NOMO-1 treated with DMSO at 0.1 percent for 48 hours (cell line): ENCODE measurements around the gene ONECUT2.

Source experiments
- DNase-seq: peaks from one replicate; lab custom pipeline; 2025; ENCODE audit not compliant: unreplicated experiment; lab: John Stamatoyannopoulos, UW

ONECUT2 gene

DNA sequence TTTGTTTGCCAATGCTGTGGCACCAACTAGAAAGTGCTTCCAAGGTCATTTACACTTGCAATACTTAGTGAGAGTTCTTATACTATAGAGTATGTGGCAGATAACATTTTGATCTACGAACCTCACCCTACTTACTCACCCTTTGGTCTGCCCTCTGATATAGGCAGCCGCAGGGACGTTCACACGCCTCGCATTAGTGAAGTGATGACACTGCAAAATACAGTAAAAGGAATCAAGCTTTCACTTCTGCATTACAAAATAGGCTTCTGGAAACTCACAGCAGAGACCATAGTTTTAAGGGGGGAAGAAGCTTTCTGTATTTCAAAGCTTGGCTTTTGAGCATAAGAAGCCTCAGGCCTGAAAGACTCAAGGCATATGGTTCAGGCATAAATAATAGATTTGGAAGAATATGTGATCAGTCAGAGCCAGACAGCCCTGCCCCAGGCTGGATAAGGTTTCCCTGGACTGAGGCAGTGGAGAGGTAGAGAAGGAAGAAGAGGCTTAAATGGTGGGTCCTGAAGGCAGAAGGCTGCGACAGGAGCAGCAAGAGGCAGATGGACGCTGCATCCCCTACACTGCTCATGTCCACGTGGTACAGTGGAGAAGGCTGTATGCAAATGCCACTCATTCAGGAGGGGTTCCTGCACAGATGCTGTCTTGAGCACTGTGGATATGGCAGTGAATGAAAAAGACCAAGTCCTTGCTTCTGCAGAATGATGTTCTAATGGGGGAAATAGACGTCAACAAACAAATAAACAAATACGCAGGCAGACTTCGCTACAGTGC, 88.2 kb downstream of the ONECUT2 start:
- peak; percentile 95 for DNase-seq

DNA sequence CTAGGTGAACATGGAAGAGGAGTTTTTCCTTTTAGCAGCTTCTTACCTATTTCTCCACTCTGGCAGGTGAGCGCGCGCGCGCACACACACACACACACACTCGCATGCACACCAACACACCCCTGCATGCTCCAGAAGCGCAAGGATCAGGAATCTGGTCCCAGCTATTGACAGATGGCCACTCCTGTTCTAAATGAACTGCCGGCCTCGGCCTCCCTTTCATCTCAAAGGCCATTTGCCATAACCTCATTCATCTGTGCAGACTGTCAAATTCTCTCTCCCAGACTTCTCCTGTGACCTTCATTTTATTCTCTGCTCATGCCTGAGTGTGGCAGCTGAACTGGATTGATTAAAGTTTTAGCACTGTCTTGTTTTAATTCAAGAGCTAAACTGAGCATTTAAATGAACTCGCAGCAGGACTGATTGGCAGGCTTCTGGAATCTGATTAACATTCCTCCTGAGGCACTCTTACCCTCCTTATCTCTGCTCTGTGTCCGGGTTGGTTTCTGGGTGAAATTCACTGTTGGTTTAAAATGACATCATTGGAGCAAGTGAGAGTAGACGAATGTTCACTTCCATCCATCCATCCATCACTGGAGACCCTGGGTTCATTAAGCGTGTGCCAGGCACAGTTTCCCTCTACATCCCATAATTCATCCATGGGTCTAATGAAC, 92.5 kb downstream of the ONECUT2 start:
- no peak for DNase-seq

DNA sequence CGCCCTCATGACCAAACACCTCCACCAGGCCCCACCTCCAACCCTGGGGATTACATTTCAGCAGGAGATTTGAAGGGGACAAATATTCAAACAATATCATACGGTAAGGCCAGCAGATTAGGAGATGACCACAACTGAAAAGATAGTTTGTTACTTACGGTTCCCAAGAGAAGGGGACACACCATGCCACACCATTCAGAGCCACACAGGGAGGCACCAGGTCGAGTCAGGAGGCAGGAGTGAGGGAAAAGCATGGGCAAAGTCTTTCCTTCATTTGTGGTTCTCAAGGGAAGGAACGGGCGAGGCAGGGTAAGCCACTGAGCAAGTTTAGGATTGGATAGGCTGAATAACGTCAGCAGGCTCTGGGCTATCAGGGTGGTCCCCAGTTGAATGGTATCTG, 94.0 kb downstream of the ONECUT2 start:
- DNase-seq, result no peak

DNA sequence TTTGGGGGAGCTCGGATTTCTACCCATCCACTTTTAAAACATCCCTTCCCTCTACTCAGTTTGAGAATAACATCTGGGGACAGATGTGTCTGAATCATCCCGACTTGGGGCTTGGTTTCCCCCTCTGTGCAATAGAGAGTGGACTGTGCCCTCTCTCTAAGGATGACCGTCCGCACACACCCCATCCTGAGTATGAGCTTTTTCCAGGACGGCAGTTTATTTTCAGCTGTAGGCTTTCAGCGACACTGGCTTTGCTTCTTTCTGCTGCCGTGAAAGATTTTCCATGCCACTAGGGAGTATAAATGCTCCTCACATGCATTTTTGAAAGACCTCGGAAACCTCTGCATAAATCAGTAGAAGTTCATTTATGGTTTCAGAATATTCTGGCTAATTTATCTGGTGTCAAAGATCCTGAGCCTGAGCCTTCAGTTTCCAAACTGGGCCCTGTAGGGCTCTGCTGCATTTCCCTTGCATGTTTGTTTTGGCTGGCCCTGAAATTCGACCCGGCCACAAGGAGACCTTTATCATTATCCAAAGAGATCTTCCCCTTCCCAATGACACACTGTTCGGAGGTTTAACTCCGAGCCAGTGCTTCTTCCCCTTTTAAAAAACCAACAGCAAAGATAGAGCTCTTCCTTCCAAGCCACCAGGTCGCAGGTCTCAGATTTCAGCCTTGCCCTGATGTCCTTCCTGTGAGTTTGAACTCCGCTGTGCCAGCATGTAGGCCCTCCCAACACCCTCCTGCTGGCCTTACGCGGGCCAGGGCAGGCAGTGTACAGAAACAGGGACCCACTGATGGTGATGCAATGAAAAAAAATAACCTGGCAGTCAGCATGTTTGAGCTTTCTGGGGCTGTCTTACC, 98.1 kb downstream of the ONECUT2 start:
- DNase-seq, result peak; percentile 66

DNA sequence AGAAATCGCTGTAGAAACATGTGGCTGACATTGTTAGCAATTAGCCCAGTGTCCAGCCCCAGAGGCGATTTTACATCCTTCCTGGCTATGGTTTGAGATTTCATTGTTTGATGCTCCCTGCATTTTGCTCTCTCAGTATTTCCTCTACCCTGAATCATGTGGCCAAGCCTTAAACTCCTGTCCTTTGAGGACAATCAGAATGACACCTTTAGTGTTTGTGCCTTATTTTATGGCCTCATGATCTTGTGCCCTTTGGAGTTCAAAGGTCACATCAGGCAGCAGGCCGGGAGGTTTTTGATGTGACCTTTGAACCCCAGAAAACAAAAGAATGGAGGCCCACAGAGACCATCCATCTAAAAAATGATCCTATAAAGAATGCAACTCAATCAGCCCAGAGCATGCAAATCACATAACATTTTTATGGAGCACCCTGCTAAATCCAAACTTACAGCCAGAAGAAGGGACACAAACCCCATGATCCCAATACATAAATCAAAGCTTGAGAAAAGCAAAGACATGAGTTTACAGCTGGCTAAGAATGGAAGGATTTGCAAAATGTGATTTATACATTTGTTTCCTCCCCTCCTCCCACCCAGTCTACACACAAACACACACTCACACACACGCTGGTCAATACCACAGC, 98.8 kb downstream of the ONECUT2 start:
- no peak for DNase-seq

DNA sequence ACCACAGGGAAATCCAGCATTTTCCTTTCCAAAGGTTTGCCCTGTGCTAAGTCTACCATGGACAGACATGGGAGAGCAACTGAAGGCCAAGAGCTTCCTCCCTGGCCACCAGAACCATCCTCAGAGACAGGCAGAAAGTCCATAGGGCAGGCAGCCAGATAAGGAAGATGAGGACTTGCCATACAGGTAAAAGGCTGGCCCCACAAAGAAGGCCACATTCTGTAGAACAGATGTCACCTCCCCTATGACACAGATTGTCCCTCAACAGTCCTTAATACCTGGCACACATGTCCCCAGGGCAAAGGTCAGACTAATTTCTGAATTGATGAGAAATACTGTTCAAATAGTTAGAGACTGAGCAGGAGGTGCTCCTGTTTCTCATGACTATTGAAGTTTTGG, 99.3 kb downstream of the ONECUT2 start:
- no peak for DNase-seq

DNA sequence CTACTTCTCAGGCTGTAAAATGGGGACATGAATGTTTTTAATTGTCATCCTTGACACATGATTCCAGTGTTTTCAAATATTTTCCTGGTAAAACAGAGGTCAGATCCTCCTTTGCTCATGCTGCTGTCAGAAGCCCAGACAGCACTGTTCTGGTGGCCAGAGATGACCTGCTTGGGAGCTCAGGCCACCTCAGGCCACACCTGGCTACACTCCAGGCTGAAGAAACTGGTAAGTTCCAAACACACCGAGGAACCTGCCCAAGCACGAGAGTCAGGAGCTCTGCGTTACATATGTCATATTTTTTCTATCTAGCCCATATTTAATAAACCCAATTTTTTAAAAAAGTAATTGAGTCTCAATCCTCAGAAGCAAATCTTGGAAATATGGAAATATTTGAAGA, 103.4 kb downstream of the ONECUT2 start:
- DNase-seq, result no peak

DNA sequence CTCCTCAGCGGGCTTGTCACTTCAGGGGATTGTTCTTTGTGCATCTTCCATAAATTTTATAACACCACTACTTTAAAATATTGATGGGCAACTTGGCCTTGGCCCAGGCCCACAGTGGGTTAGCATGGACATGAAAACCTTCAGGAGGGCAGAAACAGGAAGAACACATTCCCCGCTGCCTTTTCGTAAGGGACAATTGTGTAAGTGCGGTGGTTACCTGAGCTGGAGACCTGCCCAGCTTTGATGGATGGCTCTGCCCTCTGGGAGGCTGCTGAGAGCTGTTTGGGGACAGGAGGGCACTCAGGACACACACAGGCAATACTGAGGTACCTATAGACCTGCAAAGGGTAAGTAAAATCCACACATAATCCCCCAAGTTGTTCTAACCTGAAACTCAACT, 104.5 kb downstream of the ONECUT2 start:
- DNase-seq, result peak; percentile 1
